GM21723 (cell line): ENCODE results near the gene ANKRD6.
"Not testable (repeated sequence)": the region's sequence is repeated elsewhere in the genome, so short reads cannot be mapped to it uniquely, and the experiment has no call there.

Source experiments
- ATAC-seq: cut with Tn5 transposase; IDR thresholded peaks from one replicate; pipeline ENCODE4 v1.9.1; 2021; ENCODE audit warnings: mild to moderate bottlenecking, moderate library complexity; ENCODE audit not compliant: unreplicated experiment

Gene ANKRD6

GRCh38 chr6:89591745-89592144 lies 158.8 kb downstream of the ANKRD6 start:
- ATAC-seq: no peak

DNA sequence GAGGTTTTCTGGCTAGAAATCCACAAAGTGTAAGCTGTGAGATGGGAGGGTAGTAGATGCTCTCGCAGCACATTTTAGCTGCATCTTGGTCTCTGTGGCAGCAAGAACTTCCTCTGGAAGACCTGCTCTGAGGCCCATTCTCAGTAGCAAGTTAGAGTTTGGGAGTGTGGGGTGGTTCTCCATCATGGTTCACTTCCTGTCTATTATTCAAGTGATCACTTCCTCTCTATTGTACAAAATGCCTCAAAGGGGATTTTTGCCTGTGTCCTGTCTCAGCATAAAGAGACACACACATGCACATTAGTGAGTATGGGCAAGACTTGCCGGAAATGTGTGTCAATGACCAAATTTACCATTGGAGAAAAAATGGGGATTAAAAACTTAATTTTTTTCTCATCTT lies 163.1 kb downstream of the ANKRD6 start:
- peak; percentile 92 for ATAC-seq

GRCh38 chr6:89596484-89596883 lies 163.5 kb downstream of the ANKRD6 start:
- no peak for ATAC-seq

DNA sequence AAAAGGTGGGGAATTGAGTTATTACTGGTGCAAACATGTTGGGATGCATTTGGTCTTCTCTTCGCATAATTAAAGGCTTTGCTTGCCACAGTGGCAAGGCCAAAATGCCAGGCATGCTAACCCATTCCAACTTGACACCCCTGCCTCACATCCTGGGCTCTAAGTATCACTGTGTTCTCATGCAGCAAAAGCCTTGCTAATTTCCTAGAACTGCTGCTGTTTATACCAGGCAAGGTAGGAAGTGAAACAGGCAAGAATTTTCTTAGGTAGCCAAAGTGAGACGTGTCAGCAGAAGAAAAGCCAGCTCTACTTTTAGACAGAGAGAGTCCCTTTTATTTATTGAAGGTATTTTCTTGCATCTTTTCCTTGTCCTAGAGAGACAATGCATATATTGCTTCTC lies 164.4 kb downstream of the ANKRD6 start:
- ATAC-seq: no peak

GRCh38 chr6:89597988-89598387 lies 165.0 kb downstream of the ANKRD6 start:
- no peak for ATAC-seq

DNA sequence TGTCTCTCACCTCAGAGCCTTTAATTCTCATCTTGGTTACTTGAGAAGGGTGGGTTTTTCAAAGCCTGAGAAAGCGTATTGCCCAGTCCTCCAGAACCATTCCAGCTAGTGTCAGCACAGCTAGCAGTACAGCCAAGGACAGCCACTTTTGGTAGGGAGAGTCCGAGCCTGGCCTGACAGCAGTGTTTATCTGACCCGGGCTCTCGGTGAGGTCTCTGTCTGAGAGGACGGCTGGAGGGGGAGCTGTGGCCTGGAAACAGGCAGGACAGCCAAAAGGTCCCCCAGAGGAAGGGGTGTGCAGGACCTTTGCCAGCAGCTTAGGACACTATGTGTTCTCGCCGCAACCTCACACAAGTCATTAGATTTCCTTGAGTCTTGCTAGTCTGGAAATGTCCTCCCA lies 166.8 kb downstream of the ANKRD6 start:
- no peak for ATAC-seq

- ATAC-seq: no peak
Observed at GRCh38 chr6:89602166-89602565, 169.2 kb downstream of the ANKRD6 start.

DNA sequence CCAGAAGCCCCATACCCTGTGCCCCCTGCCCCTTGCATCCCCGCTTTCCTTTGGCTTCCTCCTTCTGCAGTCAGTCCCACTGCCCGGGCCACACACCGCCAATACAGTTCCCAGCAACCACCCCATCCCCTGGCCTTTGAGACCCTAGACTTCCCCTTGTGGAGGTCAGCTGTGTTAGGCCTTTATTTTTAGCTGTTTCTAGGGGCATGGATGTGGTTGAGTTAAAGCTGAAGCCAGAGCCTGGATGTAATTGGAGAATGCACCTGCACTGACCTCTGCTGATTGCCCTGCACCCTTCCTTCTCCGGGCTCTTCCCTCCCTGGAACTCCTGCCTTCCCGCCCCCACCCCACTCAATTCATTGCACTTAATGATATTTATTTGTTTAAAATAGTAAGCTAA lies 171.7 kb downstream of the ANKRD6 start:
- no peak for ATAC-seq

- no peak for ATAC-seq
Observed at GRCh38 chr6:89605861-89606260, 172.9 kb downstream of the ANKRD6 start.

DNA sequence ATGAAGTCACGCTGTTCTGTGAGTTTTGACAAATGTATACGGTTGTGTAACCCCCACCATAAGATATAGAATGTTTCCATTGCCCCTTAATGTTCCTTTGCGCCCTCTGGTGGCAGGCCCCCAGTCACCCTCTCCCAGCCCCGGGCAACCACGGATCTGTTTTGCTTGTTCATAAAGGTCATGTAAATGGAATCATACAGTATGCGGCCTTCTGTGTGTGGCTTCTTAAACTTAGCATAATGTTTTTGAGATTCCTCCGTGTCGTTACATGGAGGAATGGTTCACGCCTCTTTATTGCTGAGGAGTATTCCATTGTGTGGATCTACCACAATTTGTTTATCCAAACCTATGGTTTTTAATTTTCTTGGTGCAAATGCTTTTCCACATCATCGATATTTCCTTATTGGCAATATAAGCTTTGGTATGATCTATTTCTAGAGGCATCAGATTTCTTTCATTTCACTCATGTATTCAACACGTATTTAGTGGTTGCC lies 177.2 kb downstream of the ANKRD6 start:
- no peak for ATAC-seq

- ATAC-seq: no peak
Observed at GRCh38 chr6:89611666-89612065, 178.7 kb downstream of the ANKRD6 start.

- ATAC-seq: no peak
Observed at GRCh38 chr6:89612121-89612520, 179.2 kb downstream of the ANKRD6 start.

DNA sequence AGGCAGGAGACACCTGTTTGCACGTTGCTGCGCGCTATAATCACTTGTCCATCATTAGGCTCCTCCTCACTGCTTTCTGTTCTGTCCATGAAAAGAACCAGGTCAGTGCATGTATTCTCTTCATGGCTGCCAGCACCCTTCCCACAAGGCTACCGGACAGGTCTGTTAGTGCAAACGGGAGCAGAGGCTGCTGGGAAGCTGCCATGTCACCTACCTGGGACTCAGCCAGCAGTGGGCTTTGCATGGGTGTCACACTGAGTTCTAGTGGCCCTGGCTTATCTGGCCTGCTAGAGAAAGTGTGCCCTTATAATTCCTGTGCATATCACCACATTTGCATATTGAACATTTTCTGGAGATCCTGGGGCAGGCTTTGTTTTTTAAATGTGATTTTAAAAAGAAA lies 180.8 kb downstream of the ANKRD6 start:
- ATAC-seq: no peak

DNA sequence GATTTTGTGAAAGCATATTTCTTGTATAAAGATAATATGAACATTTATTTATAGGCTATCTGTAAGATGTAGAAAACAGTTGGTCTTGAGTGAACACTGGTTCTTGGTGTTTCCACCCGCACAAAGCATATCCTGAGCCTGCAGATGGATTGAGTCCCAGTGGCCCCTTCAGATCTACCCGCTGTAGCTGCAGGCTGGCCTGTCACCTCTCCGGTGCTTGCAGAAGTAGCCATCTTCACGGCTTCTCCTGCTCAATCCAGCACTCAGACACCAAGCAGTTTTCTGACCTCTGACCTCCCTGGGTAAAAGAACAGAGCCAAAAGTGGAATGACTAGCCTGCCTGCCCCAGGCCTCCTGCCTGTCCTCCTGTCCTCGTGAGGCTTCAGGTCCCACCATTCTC lies 182.9 kb downstream of the ANKRD6 start:
- ATAC-seq: no peak

- no peak for ATAC-seq
Observed at GRCh38 chr6:89616531-89616930, 183.6 kb downstream of the ANKRD6 start.

- no peak for ATAC-seq
Observed at GRCh38 chr6:89618026-89618425, 185.1 kb downstream of the ANKRD6 start.

DNA sequence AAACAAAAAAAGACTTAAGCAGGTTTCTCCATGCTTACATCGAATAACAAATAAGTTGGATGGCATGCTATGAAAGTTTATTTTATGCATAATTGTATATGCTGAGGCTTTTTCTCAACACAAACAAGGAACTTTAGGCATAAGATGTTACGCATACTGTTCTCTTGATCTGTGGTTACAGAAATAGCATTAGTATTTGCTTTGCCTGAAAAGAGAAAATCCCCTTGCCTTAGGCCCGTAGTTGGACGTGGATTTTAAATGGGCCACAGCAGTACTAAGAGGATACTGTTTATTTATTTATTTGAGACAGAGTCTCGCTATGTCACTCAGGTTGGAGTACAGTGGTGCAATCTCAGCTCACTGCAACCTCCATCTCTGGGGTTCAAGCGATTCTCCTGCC lies 186.6 kb downstream of the ANKRD6 start:
- ATAC-seq: no peak

GRCh38 chr6:89623749-89624148 lies 190.8 kb downstream of the ANKRD6 start:
- no peak for ATAC-seq

DNA sequence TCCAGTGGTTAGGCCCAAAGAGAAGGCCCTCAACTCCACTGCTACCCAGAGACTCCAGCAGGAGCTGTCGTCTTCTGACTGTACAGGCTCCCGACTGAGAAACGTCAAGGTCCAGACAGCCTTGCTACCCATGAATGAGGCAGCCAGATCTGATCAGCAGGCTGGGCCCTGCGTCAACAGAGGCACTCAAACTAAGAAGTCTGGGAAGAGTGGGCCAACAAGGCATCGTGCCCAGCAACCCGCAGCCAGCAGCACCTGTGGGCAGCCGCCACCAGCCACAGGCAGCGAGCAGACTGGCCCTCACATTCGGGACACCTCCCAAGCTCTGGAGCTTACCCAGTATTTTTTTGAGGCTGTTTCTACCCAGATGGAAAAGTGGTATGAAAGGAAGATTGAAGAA lies 197.5 kb downstream of the ANKRD6 start:
- no peak for ATAC-seq

DNA sequence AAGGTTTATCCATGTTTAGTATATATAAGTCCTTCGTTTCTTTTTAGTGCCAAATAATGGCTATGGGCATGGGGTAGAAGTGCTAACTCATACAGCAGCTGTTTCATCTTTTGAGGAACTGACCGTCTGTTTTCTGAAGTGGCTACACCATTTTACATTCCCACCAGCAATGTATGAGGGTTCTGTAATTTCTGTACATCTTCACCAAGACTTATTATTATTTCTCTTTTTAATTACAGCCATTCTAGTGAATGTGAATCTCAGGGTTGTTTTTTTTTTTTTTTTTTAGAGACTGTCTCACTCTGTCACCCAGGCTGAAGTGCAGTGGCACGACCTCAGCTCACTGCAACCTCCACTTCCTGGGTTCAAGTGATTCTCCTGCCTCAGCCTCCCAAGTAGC lies 203.5 kb downstream of the ANKRD6 start:
- not testable (repeated sequence) for ATAC-seq

DNA sequence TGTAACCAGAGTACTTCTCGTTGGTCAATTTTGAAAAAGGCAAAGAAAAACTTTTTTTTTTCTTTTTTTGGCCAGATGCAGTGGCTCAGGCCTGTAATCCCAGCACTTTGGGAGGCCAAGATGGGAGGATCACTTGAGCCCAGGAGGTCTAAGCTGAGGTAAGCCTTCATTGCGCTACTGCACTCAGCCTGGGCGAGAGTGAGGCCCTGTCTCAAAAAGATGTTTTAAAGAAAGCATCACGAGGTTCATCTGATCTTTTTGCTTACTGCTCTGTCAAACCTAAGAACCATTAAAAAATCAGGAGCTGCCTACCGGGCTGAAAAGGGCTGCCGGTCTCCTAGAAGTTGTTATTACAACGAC lies 205.0 kb downstream of the ANKRD6 start:
- peak; percentile 15 for ATAC-seq

- peak; percentile 99 for ATAC-seq
Observed at GRCh38 chr6:89638320-89639195, 205.6 kb downstream of the ANKRD6 start, which contains the start of gene LYRM2. Gene LYRM2 (minus strand): TSS chr6:89638747. CDS start chr6:89638716, 31 bp downstream.

DNA sequence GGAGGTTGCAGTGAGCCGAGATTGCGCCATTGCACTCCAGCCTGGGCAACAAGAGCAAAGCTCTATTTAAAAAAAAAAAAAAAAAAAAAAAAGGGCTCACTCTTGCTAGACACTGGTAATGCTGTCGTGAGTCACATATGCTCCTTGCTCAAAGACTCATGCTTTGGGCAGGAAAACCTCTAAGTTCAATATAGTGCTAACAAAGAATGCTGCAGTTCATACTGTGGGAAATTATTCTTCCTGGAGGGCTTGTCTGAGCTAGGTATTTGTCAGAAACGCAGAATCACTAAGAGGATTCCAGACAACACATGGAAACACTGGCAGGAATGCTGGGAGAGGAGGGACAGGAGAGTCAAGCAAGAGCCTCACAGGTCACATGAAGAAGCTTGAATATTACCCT lies 207.9 kb downstream of the ANKRD6 start:
- no peak for ATAC-seq
